Measurements from ENCODE around the gene PGA5. TPM values are rescaled to one million over a fixed set of nuclear protein-coding genes. Genes with fewer than 3 reads are reported as not detected.
"Not testable (repeated sequence)": the region's sequence is repeated elsewhere in the genome, so short reads cannot be mapped to it uniquely, and the experiment has no call there.

PGA5 gene
- total RNA-seq, 1 experiment from 2014 or later = not detected

GRCh38 chr11:61207636-61208310 is 33.2 kb upstream of the PGA5 start:
- H3K27ac Mint-ChIP-seq (ENCODE audit: unreplicated experiment); BruUV-seq (replicated peaks); H3K9me3 ChIP-seq; H3K4me3 ChIP-seq (ENCODE audit: low read depth, low read length); H3K27me3 Mint-ChIP-seq (ENCODE audit: insufficient read depth, unreplicated experiment); H3K36me3 ChIP-seq (ENCODE audit: control insufficient read depth, insufficient read depth, low read length); DNase-seq; intact Hi-C loops (cut with micrococcal nuclease; ENCODE audit: unreplicated experiment); H3K4me1 ChIP-seq; H3K9me3 Mint-ChIP-seq (ENCODE audit: unreplicated experiment); H3K4me3 Mint-ChIP-seq (ENCODE audit: unreplicated experiment); H3K36me3 Mint-ChIP-seq (ENCODE audit: insufficient read depth, unreplicated experiment); H3K4me1 Mint-ChIP-seq (ENCODE audit: low read depth, unreplicated experiment); H3K27me3 ChIP-seq (replicated peaks; ENCODE audit: control insufficient read depth, insufficient read depth, low read length); POLR2A ChIA-PET; CTCF ChIA-PET: not testable (repeated sequence)

- H3K9me3 ChIP-seq; H3K27me3 ChIP-seq (replicated peaks; ENCODE audit: control insufficient read depth, insufficient read depth, low read length); H3K4me3 Mint-ChIP-seq (ENCODE audit: unreplicated experiment); H3K36me3 ChIP-seq (ENCODE audit: control insufficient read depth, insufficient read depth, low read length); DNase-seq; H3K27ac Mint-ChIP-seq (ENCODE audit: unreplicated experiment); H3K4me1 Mint-ChIP-seq (ENCODE audit: low read depth, unreplicated experiment); H3K27me3 Mint-ChIP-seq (ENCODE audit: insufficient read depth, unreplicated experiment); BruUV-seq (replicated peaks); H3K4me1 ChIP-seq; H3K4me3 ChIP-seq (ENCODE audit: low read depth, low read length); intact Hi-C loops (cut with micrococcal nuclease; ENCODE audit: unreplicated experiment); H3K9me3 Mint-ChIP-seq (ENCODE audit: unreplicated experiment); CTCF ChIA-PET; POLR2A ChIA-PET; H3K36me3 Mint-ChIP-seq (ENCODE audit: insufficient read depth, unreplicated experiment): not testable (repeated sequence)
Measured at GRCh38 chr11:61210629-61211028, 30.3 kb upstream of the PGA5 start.

DNA sequence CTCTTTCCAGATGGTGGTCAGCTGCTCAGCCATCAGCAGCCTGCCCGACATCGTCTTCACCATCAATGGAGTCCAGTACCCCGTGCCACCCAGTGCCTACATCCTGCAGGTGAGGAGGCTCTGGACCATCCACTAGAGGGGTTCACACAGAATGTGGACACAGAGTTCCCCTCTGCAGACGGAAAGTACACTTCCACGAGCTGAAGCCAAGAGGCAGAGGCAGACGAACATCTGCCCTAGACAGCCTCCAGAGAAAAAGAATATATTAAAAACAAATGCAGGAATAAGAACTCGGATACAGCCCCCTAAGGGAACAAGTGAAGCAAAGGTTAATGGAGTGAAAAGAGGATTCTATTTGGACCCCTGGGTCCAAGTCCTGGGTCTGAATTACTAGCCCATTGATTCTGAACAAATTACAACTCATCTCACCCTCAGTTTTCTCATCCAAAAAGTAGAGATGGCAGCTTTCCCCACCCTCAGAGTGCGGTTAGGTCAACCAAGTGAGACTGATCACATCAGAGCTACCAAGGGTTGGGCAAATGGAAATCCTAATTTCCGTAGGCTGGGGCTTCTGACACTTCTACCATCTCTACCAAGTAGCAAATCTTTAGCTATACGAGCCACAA is 29.5 kb upstream of the PGA5 start:
- H3K36me3 Mint-ChIP-seq (ENCODE audit: insufficient read depth, unreplicated experiment); H3K27me3 ChIP-seq (replicated peaks; ENCODE audit: control insufficient read depth, insufficient read depth, low read length); H3K4me1 Mint-ChIP-seq (ENCODE audit: low read depth, unreplicated experiment); BruUV-seq (replicated peaks); CTCF ChIA-PET; H3K4me3 ChIP-seq (ENCODE audit: low read depth, low read length); POLR2A ChIA-PET; H3K4me1 ChIP-seq; H3K36me3 ChIP-seq (ENCODE audit: control insufficient read depth, insufficient read depth, low read length); DNase-seq; H3K4me3 Mint-ChIP-seq (ENCODE audit: unreplicated experiment); intact Hi-C loops (cut with micrococcal nuclease; ENCODE audit: unreplicated experiment); H3K27me3 Mint-ChIP-seq (ENCODE audit: insufficient read depth, unreplicated experiment); H3K9me3 Mint-ChIP-seq (ENCODE audit: unreplicated experiment); H3K9me3 ChIP-seq; H3K27ac Mint-ChIP-seq (ENCODE audit: unreplicated experiment): not testable (repeated sequence)

DNA sequence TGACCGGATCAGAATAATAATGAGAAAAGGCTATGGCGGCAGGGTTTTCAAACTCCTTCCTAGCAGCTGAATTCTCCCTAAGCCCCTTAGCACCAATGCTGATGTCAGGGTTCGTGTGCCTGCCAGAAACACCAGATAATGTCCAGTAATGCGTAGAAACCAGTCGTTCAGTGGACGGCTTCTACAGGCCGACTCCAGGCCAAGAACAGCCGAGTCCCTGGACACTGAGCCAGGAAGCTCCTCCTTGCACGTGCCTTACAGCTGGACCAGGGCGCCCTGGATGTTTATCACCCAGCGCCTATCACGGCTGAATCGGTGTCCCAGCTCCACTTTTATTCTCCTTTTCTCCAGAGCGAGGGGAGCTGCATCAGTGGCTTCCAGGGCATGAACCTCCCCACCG is 28.8 kb upstream of the PGA5 start:
- intact Hi-C loops (cut with micrococcal nuclease; ENCODE audit: unreplicated experiment); H3K4me3 ChIP-seq (ENCODE audit: low read depth, low read length); H3K27me3 ChIP-seq (replicated peaks; ENCODE audit: control insufficient read depth, insufficient read depth, low read length); H3K36me3 Mint-ChIP-seq (ENCODE audit: insufficient read depth, unreplicated experiment); DNase-seq; H3K9me3 ChIP-seq; H3K36me3 ChIP-seq (ENCODE audit: control insufficient read depth, insufficient read depth, low read length); H3K9me3 Mint-ChIP-seq (ENCODE audit: unreplicated experiment); H3K4me1 Mint-ChIP-seq (ENCODE audit: low read depth, unreplicated experiment); BruUV-seq (replicated peaks); H3K4me3 Mint-ChIP-seq (ENCODE audit: unreplicated experiment); H3K27me3 Mint-ChIP-seq (ENCODE audit: insufficient read depth, unreplicated experiment); POLR2A ChIA-PET; H3K4me1 ChIP-seq; H3K27ac Mint-ChIP-seq (ENCODE audit: unreplicated experiment); CTCF ChIA-PET: not testable (repeated sequence)

DNA sequence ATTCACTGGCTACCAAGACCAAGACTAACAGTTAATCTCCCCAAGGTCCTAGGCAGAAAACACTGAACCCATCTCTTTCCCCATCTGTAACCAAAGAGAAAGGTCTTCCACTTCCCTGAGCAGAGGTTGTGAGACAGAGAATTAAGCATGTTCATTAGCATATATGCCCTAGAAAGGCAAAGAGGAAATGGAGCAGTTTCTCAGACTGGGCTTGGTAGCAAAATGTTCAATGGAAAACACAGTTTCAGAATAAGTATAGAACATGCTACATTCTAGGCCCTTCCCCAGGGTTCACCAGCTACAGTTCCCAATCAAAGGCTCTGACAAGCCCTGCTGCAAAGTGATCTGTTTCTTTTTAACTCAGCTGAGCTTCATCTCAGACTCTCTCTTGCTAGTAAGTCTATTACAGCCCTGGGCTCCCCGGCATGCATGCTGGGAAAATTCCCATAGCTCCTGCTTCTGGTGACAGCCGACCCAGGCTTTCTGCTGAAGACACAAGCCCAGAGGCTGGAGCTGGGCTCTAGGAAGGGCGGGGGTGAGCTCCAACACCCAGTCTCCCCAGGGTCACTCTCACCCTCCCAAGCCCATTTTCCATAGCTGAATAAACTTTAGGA is 27.2 kb upstream of the PGA5 start:
- H3K27me3 Mint-ChIP-seq (ENCODE audit: insufficient read depth, unreplicated experiment); H3K4me1 ChIP-seq; H3K27ac Mint-ChIP-seq (ENCODE audit: unreplicated experiment); BruUV-seq (replicated peaks); CTCF ChIA-PET; intact Hi-C loops (cut with micrococcal nuclease; ENCODE audit: unreplicated experiment); H3K4me3 Mint-ChIP-seq (ENCODE audit: unreplicated experiment); H3K9me3 Mint-ChIP-seq (ENCODE audit: unreplicated experiment); POLR2A ChIA-PET; H3K9me3 ChIP-seq; H3K4me1 Mint-ChIP-seq (ENCODE audit: low read depth, unreplicated experiment); H3K27me3 ChIP-seq (replicated peaks; ENCODE audit: control insufficient read depth, insufficient read depth, low read length); H3K36me3 Mint-ChIP-seq (ENCODE audit: insufficient read depth, unreplicated experiment); DNase-seq; H3K36me3 ChIP-seq (ENCODE audit: control insufficient read depth, insufficient read depth, low read length); H3K4me3 ChIP-seq (ENCODE audit: low read depth, low read length): not testable (repeated sequence)

- H3K4me1 Mint-ChIP-seq (ENCODE audit: low read depth, unreplicated experiment); H3K36me3 ChIP-seq (ENCODE audit: control insufficient read depth, insufficient read depth, low read length); DNase-seq; POLR2A ChIA-PET; H3K36me3 Mint-ChIP-seq (ENCODE audit: insufficient read depth, unreplicated experiment); CTCF ChIA-PET; H3K4me1 ChIP-seq; BruUV-seq (replicated peaks); H3K4me3 Mint-ChIP-seq (ENCODE audit: unreplicated experiment); H3K27me3 Mint-ChIP-seq (ENCODE audit: insufficient read depth, unreplicated experiment); H3K4me3 ChIP-seq (ENCODE audit: low read depth, low read length); H3K9me3 Mint-ChIP-seq (ENCODE audit: unreplicated experiment); H3K27me3 ChIP-seq (replicated peaks; ENCODE audit: control insufficient read depth, insufficient read depth, low read length); intact Hi-C loops (cut with micrococcal nuclease; ENCODE audit: unreplicated experiment); H3K27ac Mint-ChIP-seq (ENCODE audit: unreplicated experiment); H3K9me3 ChIP-seq: not testable (repeated sequence)
Measured at GRCh38 chr11:61218306-61218705, 22.7 kb upstream of the PGA5 start.

GRCh38 chr11:61219016-61219415 is 22.0 kb upstream of the PGA5 start:
- POLR2A ChIA-PET; H3K9me3 Mint-ChIP-seq (ENCODE audit: unreplicated experiment); intact Hi-C loops (cut with micrococcal nuclease; ENCODE audit: unreplicated experiment); H3K36me3 Mint-ChIP-seq (ENCODE audit: insufficient read depth, unreplicated experiment); H3K4me3 ChIP-seq (ENCODE audit: low read depth, low read length); CTCF ChIA-PET; H3K4me1 ChIP-seq; BruUV-seq (replicated peaks); H3K36me3 ChIP-seq (ENCODE audit: control insufficient read depth, insufficient read depth, low read length); H3K27me3 ChIP-seq (replicated peaks; ENCODE audit: control insufficient read depth, insufficient read depth, low read length); H3K4me1 Mint-ChIP-seq (ENCODE audit: low read depth, unreplicated experiment); H3K4me3 Mint-ChIP-seq (ENCODE audit: unreplicated experiment); H3K27ac Mint-ChIP-seq (ENCODE audit: unreplicated experiment); H3K9me3 ChIP-seq; H3K27me3 Mint-ChIP-seq (ENCODE audit: insufficient read depth, unreplicated experiment): not testable (repeated sequence)
- peak in 1 of 2 experiments; percentile 3 for DNase-seq
